Mammary epithelial cell (primary cell): ENCODE results near the gene PDYN.

Experiments used
- CTCF ChIP-seq, 2 donors: IDR thresholded peaks in 1 of 2; conservative IDR thresholded peaks in 1 of 2; 2 replicates each; pipeline ENCODE4 v1.5.1; 2011 to 2012; ENCODE audit warnings: inconsistent platforms in 2 of 2, low read length in 2 of 2, mild to moderate bottlenecking in 2 of 2, control low read depth in 1 of 2, low read depth in 1 of 2; ENCODE audit not compliant: insufficient read depth in 1 of 2; ENCODE audit errors: extremely low read depth in 1 of 2
- EZH2 ChIP-seq: IDR thresholded peaks from 2 replicates; pipeline ENCODE4 v1.6.1; 2012; ENCODE audit warnings: low read length, inconsistent platforms, borderline replicate concordance

DNA sequence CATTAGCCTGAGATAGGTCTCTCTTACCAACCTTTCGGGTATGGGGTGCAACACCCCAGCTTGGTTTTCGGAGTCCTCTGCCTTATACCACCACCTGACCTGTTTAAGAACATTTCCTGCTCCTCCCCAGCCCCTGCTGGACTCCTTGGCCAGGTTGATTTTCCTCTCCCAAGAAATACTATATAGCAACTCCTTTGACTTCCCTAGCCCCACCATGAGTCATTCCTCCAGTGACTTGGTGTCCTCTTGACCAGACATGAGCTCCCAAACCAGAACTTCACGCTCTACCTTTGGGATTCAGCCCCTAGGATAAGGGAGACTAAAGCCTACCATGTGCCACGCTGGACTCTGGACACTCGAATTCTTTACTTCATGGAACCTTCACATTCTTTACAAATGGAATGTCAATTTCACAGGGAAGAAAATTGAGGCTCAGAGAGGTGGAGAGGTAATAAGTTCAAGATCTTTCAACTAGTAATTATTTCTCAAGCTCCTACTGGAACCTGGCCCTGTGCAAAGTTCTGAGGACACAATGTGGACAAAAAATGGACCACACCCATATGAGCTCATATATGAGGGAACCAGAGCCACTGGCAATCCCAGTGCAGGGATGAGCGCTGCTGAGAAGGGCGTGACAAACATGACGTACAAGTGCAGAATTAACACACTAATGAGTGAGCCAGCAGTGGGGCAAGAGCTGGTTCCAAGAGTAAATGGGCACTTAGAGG, 50.4 kb downstream of the PDYN start:
- TF ChIP-seq EZH2 (no peak), CTCF (conservative IDR thresholded peaks at IDR 0.05 in 1 of 2, IDR thresholded peaks at IDR 0.05 in 1 of 2; ENCODE audit: extremely low read depth in 1 of 2, insufficient read depth in 1 of 2, low read depth in 1 of 2, low read length in 2 of 2) (no peak)
